Gastroesophageal sphincter (tissue), 3 donors: ENCODE measurements around the gene ASF1A.

Source experiments
- CTCF ChIP-seq, 4 experiments: fragments of 200-600 bp in 2 of 4; fragments of 450-650 bp in 2 of 4; sonication (generic) in 1 of 4; IDR thresholded peaks; one replicate each; pipeline ENCODE4 v1.5.1; 2017 to 2019; ENCODE audit warnings: antibody characterized with exemption in 4 of 4, mild to moderate bottlenecking in 2 of 4, moderate library complexity in 2 of 4
- POLR2A ChIP-seq, 2 donors: fragments of 450-650 bp; IDR thresholded peaks; one replicate each; pipeline ENCODE4 v1.6.1; 2017; ENCODE audit warnings: antibody characterized with exemption in 2 of 2, mild to moderate bottlenecking in 2 of 2, moderate library complexity in 1 of 2
- POLR2AphosphoS5 ChIP-seq: sonication (generic); formaldehyde crosslinking; IDR thresholded peaks from one replicate; pipeline ENCODE4 v1.6.1; 2017; ENCODE audit warnings: antibody characterized with exemption

DNA sequence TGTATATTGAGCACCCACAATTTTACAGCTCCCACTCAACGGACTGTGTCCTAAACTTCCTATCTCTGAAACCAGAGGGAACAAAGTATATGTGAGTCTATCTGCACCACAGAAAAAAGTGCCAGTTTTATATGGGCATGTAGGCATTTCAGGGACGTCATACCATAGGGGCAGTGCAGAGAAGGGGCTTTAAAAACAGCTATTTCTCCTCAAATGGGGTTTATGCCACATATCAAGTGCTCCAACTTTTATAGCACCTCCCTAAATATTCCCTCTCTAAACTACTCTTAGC lies 28.9 kb upstream of the ASF1A start:
- TF ChIP-seq CTCF (IDR thresholded peaks at IDR 0.05) (no peak), POLR2AphosphoS5 (no peak), POLR2A (IDR thresholded peaks at IDR 0.05) (no peak)
